Right hindlimb (tissue), 1 donor: ENCODE results near the gene DMAC2L.
A peak's percentile ranks its signal among the peaks of the same experiment; 100 is the strongest.
"Not testable (repeated sequence)": the region's sequence is repeated elsewhere in the genome, so short reads cannot be mapped to it uniquely, and the experiment has no call there.

Experiments used
- DNase-seq: peaks from one replicate; pipeline ENCODE4 v3.0.0-alpha.2; 2018

The DMAC2L gene

DNA sequence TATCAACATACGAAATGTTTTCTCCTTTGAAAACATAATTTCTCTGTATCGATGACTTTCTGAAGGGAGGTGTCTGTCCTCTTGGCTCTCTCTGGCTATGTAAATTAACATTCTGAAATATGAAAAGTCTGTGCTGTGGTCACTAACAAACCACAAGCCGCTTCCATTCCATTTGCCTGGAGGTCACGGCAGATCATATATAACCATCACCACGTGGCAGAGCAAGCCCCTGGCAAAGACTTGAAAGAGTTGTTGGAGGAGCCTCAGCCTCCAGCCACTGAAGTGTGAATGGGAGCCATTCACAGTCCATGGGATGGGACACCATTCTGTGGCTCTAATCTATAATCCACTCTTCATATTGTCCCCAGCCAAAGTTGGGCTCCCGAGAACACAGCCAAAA lies 45.0 kb downstream of the DMAC2L start:
- DNase-seq = no peak

DNA sequence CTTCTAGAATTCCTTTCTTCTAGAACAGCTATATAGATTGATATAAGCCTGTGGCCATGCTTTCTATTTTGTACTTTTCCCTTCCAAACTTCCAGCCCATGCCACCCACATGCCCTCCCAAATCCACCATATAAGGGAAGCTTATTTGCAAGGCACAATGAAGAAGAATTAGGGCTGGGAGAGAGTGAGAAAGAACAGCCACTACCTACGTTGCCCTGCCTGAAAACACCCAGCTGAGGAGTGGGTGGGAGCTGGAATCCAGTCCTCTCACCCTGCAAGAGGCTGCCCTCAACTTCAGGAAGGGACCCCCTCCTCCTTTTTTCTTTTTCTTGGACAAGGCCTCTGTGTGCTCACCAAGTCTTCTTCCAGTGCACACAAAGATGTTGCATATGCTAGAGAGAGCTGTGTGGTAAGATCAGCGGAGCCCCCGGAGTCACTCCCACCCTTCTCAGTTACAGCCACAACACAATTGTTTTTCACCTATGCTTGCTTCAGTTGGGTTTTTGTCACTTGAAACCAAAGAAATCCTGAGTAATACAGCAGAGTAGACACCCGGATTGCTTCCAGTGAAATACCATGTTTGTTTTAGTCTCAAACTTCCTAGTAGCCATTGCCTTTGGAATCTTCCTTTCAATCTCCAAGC lies 45.8 kb downstream of the DMAC2L start:
- DNase-seq = no peak

DNA sequence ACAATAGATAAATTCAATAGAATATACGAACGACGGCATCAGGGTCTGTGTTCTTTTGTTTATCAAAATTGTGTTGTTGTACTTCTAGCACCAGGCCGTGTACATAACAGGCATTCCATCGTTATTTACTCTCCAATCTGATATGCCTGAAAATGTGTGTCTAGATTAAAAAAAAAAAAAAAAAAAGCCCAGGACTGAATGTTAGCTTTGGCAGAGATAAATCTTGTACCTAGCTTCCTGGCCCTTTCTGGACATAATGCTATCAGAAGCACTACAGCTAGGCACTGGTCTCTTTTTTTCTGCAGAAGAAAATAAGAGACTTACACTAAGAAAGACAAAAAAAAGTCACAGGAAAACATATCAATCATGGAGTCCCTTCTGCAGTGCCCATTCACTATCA lies 47.5 kb downstream of the DMAC2L start:
- no peak for DNase-seq

DNA sequence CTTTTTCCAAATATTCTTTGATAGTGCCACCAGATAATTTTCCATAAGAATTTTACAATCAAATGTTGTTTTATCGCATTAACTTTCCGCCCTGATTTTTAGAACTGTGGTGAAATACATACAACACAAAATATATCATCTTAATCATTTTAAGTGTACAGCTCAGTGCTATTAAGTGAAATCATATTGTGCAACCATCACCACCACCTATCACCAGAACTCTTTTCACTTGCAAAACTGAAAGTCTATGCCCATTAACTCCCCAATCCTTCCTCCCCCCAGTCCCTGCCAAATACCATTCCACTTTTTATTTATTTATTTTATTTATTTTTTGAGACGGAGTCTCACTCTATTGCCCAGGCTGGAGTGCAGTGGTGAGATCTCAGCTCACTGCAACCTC lies 48.0 kb downstream of the DMAC2L start:
- no peak for DNase-seq

DNA sequence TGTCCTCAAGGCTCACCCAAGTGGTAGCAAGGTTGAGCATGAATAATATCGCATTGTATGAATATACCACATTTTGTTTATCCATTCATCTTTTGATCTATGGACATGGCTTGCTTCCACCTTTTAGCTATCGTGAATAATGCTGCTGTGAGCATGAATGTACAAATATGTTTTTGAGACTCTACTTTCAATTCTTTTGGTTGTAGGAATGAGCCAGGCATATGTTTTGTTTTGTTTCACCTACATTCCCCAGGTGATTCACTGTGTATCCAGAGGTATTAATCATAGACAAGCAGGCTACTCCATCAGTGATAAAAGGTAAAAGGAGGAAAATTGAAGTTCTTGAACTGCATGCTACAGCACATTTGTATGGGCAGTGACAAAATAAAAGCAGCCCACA lies 48.7 kb downstream of the DMAC2L start:
- DNase-seq = no peak

DNA sequence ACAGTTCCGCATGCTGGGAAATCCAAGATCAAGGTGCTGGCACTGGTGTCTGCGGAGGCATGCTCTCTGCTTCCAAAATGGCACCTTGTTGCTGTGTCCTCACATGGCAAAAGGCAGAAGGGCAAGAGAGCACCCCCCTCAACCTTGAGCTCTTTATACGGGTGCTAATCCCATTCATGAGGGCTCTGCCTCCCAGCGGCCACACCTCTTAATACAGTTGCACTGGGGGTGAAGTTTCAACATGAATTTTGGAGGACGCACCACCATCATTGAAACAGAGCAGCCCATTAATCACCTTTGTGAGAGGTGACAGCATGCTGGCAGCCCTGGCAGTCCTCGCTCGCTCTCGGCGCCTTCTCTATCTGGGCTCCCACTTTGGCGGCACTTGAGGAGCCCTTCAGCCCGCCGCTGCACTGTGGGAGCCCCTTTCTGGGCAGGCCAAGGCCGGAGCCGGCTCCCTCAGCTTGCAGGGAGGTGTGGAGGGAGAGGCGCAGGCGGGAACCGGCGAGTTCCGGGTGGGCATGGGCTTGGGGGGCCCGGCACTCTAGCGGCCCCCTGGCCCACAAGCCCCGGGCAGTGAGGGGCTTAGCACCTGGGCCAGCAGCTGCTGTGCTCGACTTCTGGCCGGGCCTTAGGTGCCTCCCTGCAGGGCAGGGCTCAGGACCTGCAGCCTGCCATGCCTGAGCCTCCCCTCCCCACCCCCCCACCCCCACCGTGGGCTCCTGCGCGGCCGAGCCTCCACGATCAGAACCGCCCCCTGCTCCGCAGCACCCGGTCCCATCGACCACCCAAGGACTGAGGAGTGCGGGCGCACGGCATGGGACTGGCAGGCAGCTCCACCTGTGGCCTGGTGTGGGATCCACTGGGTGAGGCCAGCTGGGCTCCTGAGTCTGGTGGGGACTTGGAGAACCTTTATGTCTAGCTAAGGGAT lies 49.6 kb downstream of the DMAC2L start:
- not testable (repeated sequence) for DNase-seq

DNA sequence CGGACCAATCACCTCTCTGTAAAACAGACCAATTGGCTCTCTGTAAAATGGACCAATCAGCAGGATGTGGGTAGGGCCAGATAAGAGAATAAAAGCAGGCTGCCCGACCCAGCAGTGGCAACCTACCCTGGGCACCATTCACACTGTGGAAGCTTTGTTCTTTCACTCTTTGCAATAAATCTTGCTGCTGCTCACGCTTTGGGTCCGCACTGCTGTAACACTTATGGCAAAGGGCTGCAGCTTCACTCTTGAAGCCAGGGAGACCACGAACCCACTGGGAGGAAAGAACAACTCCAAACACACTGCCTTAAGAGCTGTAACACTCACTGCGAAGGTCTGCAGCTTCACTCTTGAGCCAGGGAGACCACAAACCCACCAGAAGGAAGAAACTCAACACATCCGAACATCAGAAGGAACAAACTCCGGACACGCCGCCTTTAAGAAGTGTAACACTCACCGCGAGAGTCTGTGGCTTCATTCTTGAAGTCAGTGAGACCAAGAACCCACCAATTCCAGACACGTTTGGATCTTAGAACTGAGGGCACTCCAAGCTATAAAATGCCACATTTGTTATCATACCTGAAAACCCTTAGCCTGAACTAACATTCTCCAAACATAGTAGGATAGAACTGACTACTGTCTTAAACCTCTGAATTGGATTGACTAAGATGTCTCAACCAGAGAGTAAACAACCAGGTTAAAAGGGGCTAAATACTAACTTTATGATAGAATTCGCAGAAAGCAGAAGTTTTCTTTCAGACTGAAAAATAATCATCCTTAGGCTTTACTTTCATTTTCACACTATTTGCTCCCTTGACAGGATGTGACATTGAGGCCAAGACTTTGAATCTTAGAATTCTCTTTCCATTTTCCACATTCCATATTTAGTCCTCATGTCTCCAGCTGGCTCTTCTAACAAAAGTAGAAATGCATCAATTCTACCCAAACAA lies 50.9 kb downstream of the DMAC2L start:
- DNase-seq = no peak

DNA sequence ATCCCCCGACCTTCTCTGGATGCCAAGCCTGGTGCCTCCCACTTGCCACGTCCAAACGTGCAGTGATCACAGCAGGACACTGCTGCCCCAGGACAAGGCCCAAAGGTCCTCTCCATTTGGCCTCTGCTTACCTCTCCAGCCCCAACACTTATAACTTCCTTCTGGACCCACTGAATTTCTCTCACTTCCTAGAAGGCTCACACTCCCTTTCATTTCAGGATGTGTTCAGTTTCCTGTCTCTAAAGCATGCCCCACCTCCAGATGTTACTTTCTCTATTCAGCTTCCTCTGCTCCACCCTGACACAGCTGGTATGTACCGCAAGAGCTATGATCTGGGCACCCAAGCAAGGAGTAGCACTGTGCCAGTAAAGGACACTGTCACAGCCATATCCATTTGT lies 51.6 kb downstream of the DMAC2L start:
- peak; percentile 30 for DNase-seq

DNA sequence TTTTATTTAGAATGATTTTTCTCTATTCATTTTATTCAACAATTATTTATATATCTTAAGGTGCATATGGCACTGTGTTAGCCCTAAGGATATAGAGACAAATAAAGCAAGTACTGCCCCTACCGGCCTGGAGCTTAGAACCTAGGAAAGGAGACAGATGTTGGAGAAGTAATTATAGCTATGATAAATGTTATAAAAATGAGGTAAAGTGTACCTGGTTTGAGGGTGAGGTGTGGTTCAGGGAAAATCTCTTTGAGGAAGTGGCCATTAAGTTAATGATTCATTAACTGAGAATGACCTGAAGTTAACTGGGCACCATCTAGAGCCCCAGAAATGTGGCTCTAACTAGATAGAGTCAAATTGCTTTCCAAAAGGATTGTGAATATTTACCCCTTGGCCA lies 52.7 kb downstream of the DMAC2L start:
- no peak for DNase-seq

DNA sequence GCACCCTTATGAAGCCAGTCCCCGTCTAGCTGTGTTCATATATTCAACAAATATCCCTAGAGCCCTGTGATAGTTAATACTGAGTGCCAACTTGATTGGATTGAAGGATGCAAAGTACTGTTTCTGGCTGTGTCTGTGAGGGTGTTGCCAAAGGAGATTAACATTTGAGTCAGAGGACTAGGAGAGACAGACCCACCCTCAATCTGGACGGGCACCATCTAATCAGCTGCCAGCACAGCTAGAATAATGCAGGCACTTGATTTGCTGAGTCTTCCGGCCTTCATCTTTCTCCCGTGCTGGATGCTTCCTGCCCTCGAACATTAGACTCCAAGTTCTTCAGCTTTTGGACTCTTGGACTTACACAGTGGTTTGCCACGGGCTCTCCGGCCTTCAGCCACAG lies 53.4 kb downstream of the DMAC2L start:
- DNase-seq = not testable (repeated sequence)

DNA sequence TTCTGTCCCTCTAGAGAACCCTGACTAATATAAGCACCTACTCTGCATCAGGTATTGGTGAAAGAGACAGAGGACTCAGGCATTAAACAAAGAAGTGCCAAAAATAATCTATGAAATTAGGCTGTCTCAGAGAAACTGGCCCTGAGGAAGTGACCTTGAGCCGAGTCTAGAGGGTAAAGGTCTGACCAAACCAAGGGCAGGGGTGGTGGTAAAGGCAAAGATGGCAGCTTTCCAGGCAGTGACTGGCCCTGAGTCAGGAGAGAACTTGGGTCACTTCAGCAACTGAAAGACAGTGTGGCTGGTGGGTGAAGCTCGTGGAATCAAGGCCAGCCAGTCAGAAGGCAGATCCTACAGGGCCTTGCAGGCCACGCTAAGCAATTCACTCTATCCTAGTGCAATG lies 54.0 kb downstream of the DMAC2L start:
- DNase-seq = no peak

DNA sequence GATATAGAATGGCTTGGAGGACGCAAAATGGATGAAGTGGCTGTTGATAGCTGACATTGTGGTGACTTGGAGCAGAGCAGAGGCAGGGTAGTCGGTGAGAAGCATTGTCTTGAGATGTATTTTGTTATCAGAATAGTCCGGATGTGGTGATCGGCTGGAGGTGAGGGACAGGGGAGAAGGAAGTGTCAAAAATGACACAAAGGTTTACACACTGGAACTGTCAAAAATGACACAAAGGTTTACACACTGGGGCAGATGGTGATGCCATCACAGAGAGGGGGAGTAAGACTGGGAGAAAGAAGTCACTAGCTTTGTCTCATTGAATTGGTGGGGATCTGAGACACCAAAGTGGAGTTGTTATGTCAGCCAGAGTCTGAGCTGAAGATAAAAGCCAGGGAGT lies 54.5 kb downstream of the DMAC2L start:
- no peak for DNase-seq

DNA sequence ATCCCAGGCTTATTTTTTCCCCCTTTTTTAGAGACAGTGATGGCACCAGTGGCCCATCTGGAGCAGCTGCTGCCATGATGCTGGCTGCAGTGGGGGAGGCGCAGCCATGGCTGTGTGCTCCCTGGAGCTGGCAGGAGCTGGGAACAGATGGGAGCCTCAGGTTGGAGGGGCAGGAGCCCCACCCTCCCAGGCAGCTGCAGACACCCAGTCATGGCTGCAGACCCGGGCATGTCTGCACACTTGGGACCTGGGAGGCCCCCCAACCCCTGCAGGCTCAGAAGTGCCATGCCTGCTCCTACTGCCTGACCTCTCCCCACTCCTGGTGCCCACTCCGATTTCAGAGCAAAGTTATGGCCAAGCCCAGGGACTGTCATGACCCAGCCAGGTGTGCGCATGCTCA lies 59.4 kb downstream of the DMAC2L start:
- DNase-seq = no peak

DNA sequence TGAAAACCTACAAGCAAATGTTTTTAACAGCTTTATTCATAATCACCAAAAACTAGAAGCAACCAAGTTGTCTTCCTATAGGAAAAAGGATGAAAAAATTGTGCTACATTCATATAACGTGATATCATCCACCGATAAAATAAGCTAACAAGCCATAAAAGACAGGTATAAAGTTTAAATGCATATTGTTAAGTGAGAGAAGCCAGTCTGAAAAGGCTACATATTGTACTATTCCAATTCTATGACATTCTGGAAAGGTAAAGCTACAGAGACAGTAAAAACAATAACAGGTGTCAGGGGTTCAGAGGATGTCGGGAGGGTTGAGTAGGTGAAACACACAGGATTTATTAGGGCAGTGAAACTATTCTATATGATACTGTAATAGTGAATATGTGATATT lies 61.8 kb downstream of the DMAC2L start:
- no peak for DNase-seq

DNA sequence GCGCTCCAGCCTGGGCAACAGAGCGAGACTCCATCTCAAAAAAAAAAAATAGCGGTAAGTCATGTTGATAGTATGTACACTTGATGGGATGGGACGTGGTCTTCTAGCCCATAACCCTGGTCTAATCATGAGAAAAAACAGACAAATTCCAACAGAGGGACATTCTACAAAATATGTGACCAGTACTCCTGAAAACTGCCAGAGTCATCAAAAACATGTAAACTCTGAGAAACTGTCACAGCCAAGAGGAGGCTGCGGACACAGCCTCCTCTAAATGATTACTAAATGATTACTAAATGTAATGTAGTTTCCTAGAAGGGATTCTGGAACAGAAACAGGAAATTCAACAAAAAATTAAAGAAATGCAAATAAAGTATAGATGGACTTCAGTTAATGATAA lies 63.6 kb downstream of the DMAC2L start:
- DNase-seq = no peak
